SK-N-SH (cell line): ENCODE measurements around the gene LFNG. TPM values are rescaled to one million over a fixed set of nuclear protein-coding genes. Genes with fewer than 3 reads are reported as not detected.
A peak's percentile ranks its signal among the peaks of the same experiment; 100 is the strongest.

ENCODE experiments used
- CTCF ChIA-PET: fragments of 300-600, 350-600 bp; formaldehyde crosslinking; extraction: SDS; loops from one replicate; lab custom pipeline; 2021; lab: Yijun Ruan, JAX
- POLR2A ChIA-PET: fragments of 350-600 bp; sonication (Branson Sonifier 250); formaldehyde crosslinking; extraction: SDS; loops from one replicate; lab custom pipeline; 2020; ENCODE audit warnings: antibody characterized with exemption, inconsistent platforms; lab: Yijun Ruan, JAX
- DNase-seq: peaks from one replicate; pipeline ENCODE4 v3.0.0; 2012
- H2AFZ ChIP-seq: fragments of 200-600 bp; sonication (generic); 2 replicates; pipeline ENCODE4 v1.8.1; 2016; ENCODE audit warnings: antibody characterized with exemption, mild to moderate bottlenecking, low read depth
- H3F3A ChIP-seq: fragments of 200-600 bp; sonication (generic); replicated peaks from 2 replicates; pipeline ENCODE3; 2016; ENCODE audit warnings: antibody characterized with exemption, mild to moderate bottlenecking; ENCODE audit not compliant: insufficient read depth
- H3K27ac ChIP-seq, 2 experiments: fragments of 200-500 bp in 1 of 2; fragments of 200-600 bp in 1 of 2; sonication (Bioruptor generic) in 1 of 2; sonication (generic), shearing (Covaris generic) in 1 of 2; 2 replicates each; pipeline versions ENCODE4 v1.5.1 to v1.6.1; 2014 to 2016; ENCODE audit warnings: low read depth in 2 of 2, inconsistent platforms in 1 of 2, low read length in 1 of 2, mild to moderate bottlenecking in 1 of 2, mixed read lengths in 1 of 2
- H3K27me3 ChIP-seq: fragments of 200-600 bp; sonication (generic), shearing (Covaris generic); 2 replicates; pipeline ENCODE4 v1.6.1; 2016; ENCODE audit warnings: mixed run types; ENCODE audit not compliant: insufficient read depth
- H3K36me3 ChIP-seq, 2 experiments: fragments of 200-500 bp in 1 of 2; fragments of 200-600 bp in 1 of 2; sonication (Bioruptor generic) in 1 of 2; sonication (generic) in 1 of 2; replicated peaks in 1 of 2; 2 replicates each; pipeline versions ENCODE3 to v1.5.1; 2014 to 2016; ENCODE audit warnings: low read length in 1 of 2, mild to moderate bottlenecking in 1 of 2; ENCODE audit not compliant: insufficient read depth in 2 of 2, control insufficient read depth in 1 of 2
- H3K4me1 ChIP-seq, 2 experiments: fragments of 200-500 bp in 1 of 2; fragments of 200-600 bp in 1 of 2; sonication (Bioruptor generic) in 1 of 2; sonication (generic), shearing (Covaris generic) in 1 of 2; 2 replicates each; pipeline versions ENCODE4 v1.5.1 to v1.6.1; 2014 to 2016; ENCODE audit warnings: low read depth in 1 of 2, low read length in 1 of 2, mixed run types in 1 of 2; ENCODE audit not compliant: insufficient read depth in 2 of 2, control insufficient read depth in 1 of 2
- H3K4me2 ChIP-seq: fragments of 200-600 bp; sonication (generic), shearing (Covaris generic); 2 replicates; pipeline ENCODE4 v1.6.1; 2017; ENCODE audit warnings: mixed run types
- H3K4me3 ChIP-seq, 2 experiments: fragments of 200-500 bp in 1 of 2; fragments of 200-600 bp in 1 of 2; sonication (Bioruptor generic) in 1 of 2; sonication (generic), shearing (Covaris generic) in 1 of 2; 2 replicates each; pipeline versions ENCODE4 v1.5.1 to v1.8.1; 2014 to 2016; ENCODE audit warnings: low read depth in 2 of 2, inconsistent platforms in 1 of 2, low read length in 1 of 2, mild to moderate bottlenecking in 1 of 2, mixed read lengths in 1 of 2, moderate library complexity in 1 of 2
- H3K79me2 ChIP-seq: fragments of 200-600 bp; sonication (generic); 2 replicates; pipeline ENCODE4 v1.8.1; 2017; ENCODE audit warnings: mild to moderate bottlenecking; ENCODE audit not compliant: insufficient read depth
- H3K9ac ChIP-seq: fragments of 200-600 bp; sonication (generic); 2 replicates; pipeline ENCODE4 v1.6.1; 2017; ENCODE audit warnings: mixed run types
- H3K9me2 ChIP-seq: fragments of 200-600 bp; sonication (generic); 2 replicates; pipeline ENCODE4 v1.6.1; 2017; ENCODE audit warnings: mixed run types
- H3K9me3 ChIP-seq: fragments of 200-600 bp; sonication (generic); 2 replicates; pipeline ENCODE4 v1.6.1; 2017; ENCODE audit warnings: mixed run types, mild to moderate bottlenecking, moderate library complexity
- H4K20me1 ChIP-seq: fragments of 200-600 bp; sonication (generic); 2 replicates; pipeline ENCODE4 v1.6.1; 2017; ENCODE audit warnings: mild to moderate bottlenecking, mixed run types; ENCODE audit not compliant: insufficient read depth
- CHD2 ChIP-seq: fragments of 150-350 bp; IDR thresholded peaks from 2 replicates; pipeline ENCODE4 v1.6.1; 2018; ENCODE audit warnings: low read length; ENCODE audit not compliant: partially characterized antibody
- ELF1 ChIP-seq: IDR thresholded peaks from 2 replicates; pipeline ENCODE4 v1.4.0; 2012
- EP300 ChIP-seq, 2 experiments: IDR thresholded peaks; 2 replicates each; pipeline versions ENCODE4 v1.4.0 to v1.6.1; 2012; ENCODE audit warnings: borderline replicate concordance in 1 of 2, low read depth in 1 of 2, low read length in 1 of 2
- EZH2phosphoT487 ChIP-seq: fragments of 200-600 bp; sonication (generic); IDR thresholded peaks from 2 replicates; pipeline ENCODE4 v1.6.1; 2017; ENCODE audit warnings: low read depth, mixed run types, mild to moderate bottlenecking, antibody characterized with exemption, moderate library complexity, borderline replicate concordance
- FOXJ3 ChIP-seq: sonication (generic); formaldehyde crosslinking; IDR thresholded peaks from 2 replicates; pipeline ENCODE4 v1.5.1; 2020; ENCODE audit warnings: mild to moderate bottlenecking, missing genetic modification reagents
- FOXM1 ChIP-seq: IDR thresholded peaks from 2 replicates; pipeline ENCODE4 v1.4.0; 2012; ENCODE audit warnings: low read depth, mild to moderate bottlenecking
- GABPA ChIP-seq: IDR thresholded peaks from 2 replicates; pipeline ENCODE4 v1.4.0; 2012; ENCODE audit warnings: low read depth, mild to moderate bottlenecking
- GATA2 ChIP-seq: sonication (generic); formaldehyde crosslinking; IDR thresholded peaks from 2 replicates; pipeline ENCODE4 v1.5.0; 2020; ENCODE audit warnings: mild to moderate bottlenecking, missing genetic modification reagents
- JUND ChIP-seq: IDR thresholded peaks from 2 replicates; pipeline ENCODE4 v1.4.0; 2012
- MEF2A ChIP-seq: IDR thresholded peaks from 2 replicates; pipeline ENCODE4 v1.4.0; 2012; ENCODE audit warnings: low read depth, borderline replicate concordance
- MXI1 ChIP-seq: IDR thresholded peaks from 2 replicates; pipeline ENCODE4 v1.6.1; 2012; ENCODE audit warnings: mild to moderate bottlenecking, low read depth, low read length, improper control_type of control experiment
- RXRA ChIP-seq: IDR thresholded peaks from 2 replicates; pipeline ENCODE4 v1.4.0; 2012; ENCODE audit warnings: low read depth, mild to moderate bottlenecking, borderline replicate concordance
- SMC3 ChIP-seq: IDR thresholded peaks from 2 replicates; pipeline ENCODE4 v1.6.1; 2012; ENCODE audit warnings: low read depth, low read length, improper control_type of control experiment
- TAF1 ChIP-seq: IDR thresholded peaks from 2 replicates; pipeline ENCODE4 v1.6.1; 2012; ENCODE audit warnings: low read depth, mild to moderate bottlenecking, low read length, moderate library complexity, borderline replicate concordance
- TEAD4 ChIP-seq: IDR thresholded peaks from 2 replicates; pipeline ENCODE4 v1.4.0; 2012; ENCODE audit warnings: mild to moderate bottlenecking, borderline replicate concordance; ENCODE audit not compliant: insufficient read depth
- YY1 ChIP-seq: IDR thresholded peaks from 2 replicates; pipeline ENCODE4 v1.4.0; 2012; ENCODE audit warnings: low read depth, mild to moderate bottlenecking
- WGBS: methylation state at CpG from one replicate; pipeline ENCODE4 v1.1.6; 2017; ENCODE audit warnings: low lambda C conversion rate; 5-methylcytosine and 5-hydroxymethylcytosine counted together
- polyA plus RNA-seq, 3 experiments: library from polyadenylated mRNA; depleted of rRNA; stranded (reverse); fragments of >200 nt; gene quantifications; 2 replicates each; pipeline ENCODE4 v1.2.3, GENCODE V29; 2012
- TF ChIP-seq, protein P1 (sequence below): fragments of 150-350 bp; IDR thresholded peaks from 2 replicates; pipeline ENCODE4 v1.6.1; 2017; ENCODE audit warnings: antibody characterized with exemption, low read length, low read depth, borderline replicate concordance
- TF ChIP-seq, protein P2 (sequence below): IDR thresholded peaks from 2 replicates; pipeline ENCODE4 v1.4.0; 2012; ENCODE audit warnings: low read depth, borderline replicate concordance
- TF ChIP-seq, protein P3 (sequence below): IDR thresholded peaks from 2 replicates; pipeline ENCODE4; 2012
- TF ChIP-seq, protein P4 (sequence below): fragments of 200-600 bp; sonication (generic); IDR thresholded peaks from 2 replicates; pipeline ENCODE4 v1.6.1; 2017; ENCODE audit warnings: antibody characterized with exemption, mild to moderate bottlenecking, moderate library complexity

LFNG gene
- polyA plus RNA-seq, 1 of the 3 experiments (the other 2 are of a cell fraction) = 9.4 TPM

DNA sequence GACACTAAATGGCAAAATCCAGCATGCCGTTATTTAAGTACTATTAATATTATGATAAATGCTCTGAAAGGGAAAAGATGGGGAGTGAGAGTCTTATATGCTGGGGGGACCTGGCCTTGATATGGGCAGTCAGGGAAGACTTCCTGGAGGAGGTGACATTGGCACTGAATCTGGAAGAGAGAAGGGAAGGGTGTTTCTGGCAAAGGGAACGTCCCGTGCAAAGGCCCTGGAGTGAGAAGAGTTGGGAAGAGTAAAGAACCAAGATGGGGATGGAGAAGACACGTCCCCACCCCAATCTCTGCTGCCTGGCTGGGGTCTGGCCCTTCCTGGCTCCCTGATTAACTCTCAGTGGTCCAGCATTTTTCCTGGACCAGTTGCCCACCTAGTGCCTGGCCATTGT is 38.4 kb upstream of the LFNG start:
- H3K4me3 ChIP-seq = no peak overlapping the region
- H3K9me2 ChIP-seq = no peaks in the 10 kb centered on the region
- no peak overlapping the region for H3K27ac ChIP-seq
- peaks cover 0 to 14% of the 10 kb centered on the region in 2 experiments; a peak in 1 of 4 replicates for H3K4me1 ChIP-seq
- no peaks in the 10 kb centered on the region for H3F3A ChIP-seq
- POLR2A ChIA-PET = no interaction called here
- TF ChIP-seq EZH2phosphoT487 (no peak), GABPA (no peak), MEF2A (no peak), TEAD4 (no peak), YY1 (no peak), JUND (no peak), FOXM1 (no peak), GATA2 (CRISPR knock-in tag) (no peak), TAF1 (no peak), FOXJ3 (CRISPR knock-in tag) (no peak), EP300 (IDR thresholded peaks at IDR 0.05; ENCODE audit: borderline replicate concordance in 1 of 2, low read depth in 1 of 2, low read length in 1 of 2) (no peak), SMC3 (no peak)
- TF ChIP-seq, protein P1, sequence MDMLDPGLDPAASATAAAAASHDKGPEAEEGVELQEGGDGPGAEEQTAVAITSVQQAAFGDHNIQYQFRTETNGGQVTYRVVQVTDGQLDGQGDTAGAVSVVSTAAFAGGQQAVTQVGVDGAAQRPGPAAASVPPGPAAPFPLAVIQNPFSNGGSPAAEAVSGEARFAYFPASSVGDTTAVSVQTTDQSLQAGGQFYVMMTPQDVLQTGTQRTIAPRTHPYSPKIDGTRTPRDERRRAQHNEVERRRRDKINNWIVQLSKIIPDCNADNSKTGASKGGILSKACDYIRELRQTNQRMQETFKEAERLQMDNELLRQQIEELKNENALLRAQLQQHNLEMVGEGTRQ = no peak
- H3K27me3 ChIP-seq = no peaks in the 10 kb centered on the region
- DNase-seq = no peak
- H3K9me3 ChIP-seq = no peaks in the 10 kb centered on the region
- no peaks in the 10 kb centered on the region for H3K36me3 ChIP-seq
- CTCF ChIA-PET = interaction anchor here (1.3 to 5.3 kb wide), 4 partner anchors 12 to 200 kb away, joined by 3 to 48 read pairs (median 9); no protein-coding TSS in a partner anchor
- no peak overlapping the region for H3K4me2 ChIP-seq
- no peak overlapping the region for H3K9ac ChIP-seq
- no peaks in the 10 kb centered on the region for H4K20me1 ChIP-seq
- H2AFZ ChIP-seq = no peak overlapping the region
- no peaks in the 10 kb centered on the region for H3K79me2 ChIP-seq
- WGBS = 80% methylated on average over 4 of the region's 4 CpGs

DNA sequence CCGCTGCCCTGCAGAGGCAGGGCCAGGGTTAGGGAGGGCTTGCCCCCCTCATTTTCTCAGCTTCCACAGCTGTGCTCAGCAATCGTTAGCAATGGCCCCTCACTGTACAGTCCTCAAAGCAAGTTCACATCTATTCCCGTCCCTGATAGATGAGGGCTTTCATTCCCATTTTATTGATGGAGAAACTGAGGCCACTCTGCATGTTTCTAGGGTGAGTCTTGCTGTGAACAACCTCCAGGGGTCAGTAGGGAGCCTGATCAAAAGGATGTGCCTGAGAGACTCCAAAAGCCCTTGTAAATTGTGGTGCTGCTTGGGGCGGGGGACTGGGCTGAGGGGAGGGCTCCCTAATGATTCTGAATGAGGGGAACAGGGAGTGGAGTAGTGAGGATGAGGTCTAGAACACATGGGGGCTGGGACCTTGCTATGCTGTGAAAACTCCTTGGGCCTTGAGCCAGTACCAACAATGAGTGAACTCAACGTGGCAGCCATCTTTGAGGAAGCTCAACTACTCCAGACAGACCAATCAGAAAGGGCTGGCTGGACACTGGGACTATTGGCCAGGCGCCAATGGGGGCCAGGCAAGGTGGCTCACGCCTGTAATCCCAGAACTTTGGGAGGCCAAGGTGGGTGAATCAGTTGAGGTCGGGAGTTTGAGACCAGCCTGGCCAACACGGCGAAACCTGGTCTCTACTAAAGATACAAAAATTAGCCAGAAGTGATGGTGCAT is 36.7 kb upstream of the LFNG start:
- DNase-seq = no peak
- Histone ChIP-seq H4K20me1 (no peaks in the 10 kb centered on the region), H3K9ac (no peak overlapping the region), H3K4me2 (no peak overlapping the region), H3K4me3 (no peak overlapping the region)
- no peak for TF ChIP-seq CHD2
- no peak for TF ChIP-seq JUND
- TF ChIP-seq, protein P2, sequence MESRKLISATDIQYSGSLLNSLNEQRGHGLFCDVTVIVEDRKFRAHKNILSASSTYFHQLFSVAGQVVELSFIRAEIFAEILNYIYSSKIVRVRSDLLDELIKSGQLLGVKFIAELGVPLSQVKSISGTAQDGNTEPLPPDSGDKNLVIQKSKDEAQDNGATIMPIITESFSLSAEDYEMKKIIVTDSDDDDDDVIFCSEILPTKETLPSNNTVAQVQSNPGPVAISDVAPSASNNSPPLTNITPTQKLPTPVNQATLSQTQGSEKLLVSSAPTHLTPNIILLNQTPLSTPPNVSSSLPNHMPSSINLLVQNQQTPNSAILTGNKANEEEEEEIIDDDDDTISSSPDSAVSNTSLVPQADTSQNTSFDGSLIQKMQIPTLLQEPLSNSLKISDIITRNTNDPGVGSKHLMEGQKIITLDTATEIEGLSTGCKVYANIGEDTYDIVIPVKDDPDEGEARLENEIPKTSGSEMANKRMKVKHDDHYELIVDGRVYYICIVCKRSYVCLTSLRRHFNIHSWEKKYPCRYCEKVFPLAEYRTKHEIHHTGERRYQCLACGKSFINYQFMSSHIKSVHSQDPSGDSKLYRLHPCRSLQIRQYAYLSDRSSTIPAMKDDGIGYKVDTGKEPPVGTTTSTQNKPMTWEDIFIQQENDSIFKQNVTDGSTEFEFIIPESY = no peak
- TF ChIP-seq, protein P3, sequence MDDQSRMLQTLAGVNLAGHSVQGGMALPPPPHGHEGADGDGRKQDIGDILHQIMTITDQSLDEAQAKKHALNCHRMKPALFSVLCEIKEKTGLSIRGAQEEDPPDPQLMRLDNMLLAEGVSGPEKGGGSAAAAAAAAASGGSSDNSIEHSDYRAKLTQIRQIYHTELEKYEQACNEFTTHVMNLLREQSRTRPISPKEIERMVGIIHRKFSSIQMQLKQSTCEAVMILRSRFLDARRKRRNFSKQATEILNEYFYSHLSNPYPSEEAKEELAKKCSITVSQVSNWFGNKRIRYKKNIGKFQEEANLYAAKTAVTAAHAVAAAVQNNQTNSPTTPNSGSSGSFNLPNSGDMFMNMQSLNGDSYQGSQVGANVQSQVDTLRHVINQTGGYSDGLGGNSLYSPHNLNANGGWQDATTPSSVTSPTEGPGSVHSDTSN = no peak
- TF ChIP-seq, protein P4, sequence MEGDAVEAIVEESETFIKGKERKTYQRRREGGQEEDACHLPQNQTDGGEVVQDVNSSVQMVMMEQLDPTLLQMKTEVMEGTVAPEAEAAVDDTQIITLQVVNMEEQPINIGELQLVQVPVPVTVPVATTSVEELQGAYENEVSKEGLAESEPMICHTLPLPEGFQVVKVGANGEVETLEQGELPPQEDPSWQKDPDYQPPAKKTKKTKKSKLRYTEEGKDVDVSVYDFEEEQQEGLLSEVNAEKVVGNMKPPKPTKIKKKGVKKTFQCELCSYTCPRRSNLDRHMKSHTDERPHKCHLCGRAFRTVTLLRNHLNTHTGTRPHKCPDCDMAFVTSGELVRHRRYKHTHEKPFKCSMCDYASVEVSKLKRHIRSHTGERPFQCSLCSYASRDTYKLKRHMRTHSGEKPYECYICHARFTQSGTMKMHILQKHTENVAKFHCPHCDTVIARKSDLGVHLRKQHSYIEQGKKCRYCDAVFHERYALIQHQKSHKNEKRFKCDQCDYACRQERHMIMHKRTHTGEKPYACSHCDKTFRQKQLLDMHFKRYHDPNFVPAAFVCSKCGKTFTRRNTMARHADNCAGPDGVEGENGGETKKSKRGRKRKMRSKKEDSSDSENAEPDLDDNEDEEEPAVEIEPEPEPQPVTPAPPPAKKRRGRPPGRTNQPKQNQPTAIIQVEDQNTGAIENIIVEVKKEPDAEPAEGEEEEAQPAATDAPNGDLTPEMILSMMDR = peak; percentile 31
- TF ChIP-seq, protein P1 = no peak
- TF ChIP-seq RXRA = no peak
- TF ChIP-seq MXI1 = no peak
- no peak for TF ChIP-seq ELF1
- TF ChIP-seq GABPA = no peak
- 0 out of 2 replicates have a peak, but pooled peaks have one; percentile 61 for TF ChIP-seq YY1
- TF ChIP-seq, all 33 proteins: peak for 2
- Histone ChIP-seq H3K79me2 (no peaks in the 10 kb centered on the region), H3K36me3 (no peaks in the 10 kb centered on the region), H2AFZ (no peak overlapping the region), H3K9me3 (no peaks in the 10 kb centered on the region), H3K9me2 (no peaks in the 10 kb centered on the region), H3F3A (no peaks in the 10 kb centered on the region), H3K27ac (no peak overlapping the region), H3K27me3 (no peaks in the 10 kb centered on the region), H3K4me1 (peaks cover 0 to 8% of the 10 kb centered on the region in 2 experiments; a peak in 1 of 4 replicates)
- POLR2A ChIA-PET = no interaction called here
- 82% methylated on average over 8 of the region's 10 CpGs for WGBS
- CTCF ChIA-PET = interaction anchor here (1.1 to 2.5 kb wide), 7 partner anchors 8 to 151 kb away, joined by 3 to 19 read pairs (median 6); partner anchors contain the start of gene BRAT1
